Measurements from ENCODE around the gene GPR17.

GPR17 gene

DNA sequence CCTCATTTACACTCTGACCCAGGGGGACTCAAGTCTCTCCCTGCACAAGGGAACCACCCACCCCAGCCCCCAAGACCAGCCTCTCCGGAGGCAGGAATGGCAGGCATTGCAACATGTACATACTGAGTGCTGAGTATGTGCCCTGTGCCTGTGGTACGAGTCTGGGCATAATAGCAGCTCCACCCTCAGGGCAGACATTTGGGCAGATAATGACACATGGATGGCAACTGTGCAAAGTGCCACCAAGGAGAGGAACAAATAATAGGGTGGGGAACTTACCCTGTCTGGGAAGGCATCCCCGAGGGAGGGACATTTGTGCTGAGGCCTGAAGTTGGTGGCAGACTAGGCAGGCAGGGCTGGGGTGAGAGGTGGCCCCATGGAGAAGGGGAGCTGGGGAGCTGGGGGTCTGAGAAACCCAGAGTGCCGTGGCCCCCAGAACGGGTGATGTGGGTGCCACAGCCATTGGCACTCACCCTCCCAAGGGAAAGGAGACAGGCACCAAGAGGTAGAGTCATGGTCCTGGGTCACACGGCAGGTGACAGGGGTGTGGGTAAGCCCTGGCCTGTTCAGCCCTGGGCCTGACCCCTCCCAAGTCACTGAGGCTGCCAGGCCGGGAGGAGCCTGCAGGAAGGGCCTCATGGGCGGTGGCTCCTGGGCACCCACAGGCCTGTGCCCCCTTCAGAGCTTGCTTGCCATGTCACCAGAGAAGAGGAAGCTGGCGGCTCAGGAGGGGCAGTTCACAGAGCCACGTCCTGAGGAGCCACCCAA lies 15.7 kb upstream of the GPR17 start:
- no peak for DNase-seq (ENCODE audit: low read depth)

- no peak for DNase-seq (ENCODE audit: low read depth)
Measured at GRCh38 chr2:127630864-127631540, 15.0 kb upstream of the GPR17 start.

DNA sequence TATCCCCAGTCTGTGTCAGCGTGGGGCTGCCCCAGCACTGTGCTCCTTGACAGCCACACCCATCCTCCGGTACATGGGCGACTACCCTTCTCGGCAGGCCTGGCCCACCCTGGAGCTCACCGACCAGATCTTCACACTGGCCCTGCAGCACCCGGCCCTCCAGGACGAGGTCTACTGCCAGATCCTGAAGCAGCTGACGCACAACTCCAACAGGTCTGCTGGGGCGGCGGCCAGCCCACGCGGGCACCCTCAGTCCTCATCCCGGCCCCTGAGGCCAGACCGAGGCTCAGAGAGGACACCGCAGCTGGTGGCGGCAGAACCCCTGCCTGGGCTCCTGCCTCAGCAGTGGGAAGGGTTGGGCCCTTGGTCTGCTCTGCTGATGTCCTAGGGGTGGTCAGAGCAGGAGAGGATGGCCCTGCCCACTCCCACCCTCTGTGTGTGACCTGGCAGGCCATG lies 14.4 kb upstream of the GPR17 start:
- DNase-seq (ENCODE audit: low read depth): no peak

- no peak for DNase-seq (ENCODE audit: low read depth)
Measured at GRCh38 chr2:127631997-127632581, 13.9 kb upstream of the GPR17 start.

DNA sequence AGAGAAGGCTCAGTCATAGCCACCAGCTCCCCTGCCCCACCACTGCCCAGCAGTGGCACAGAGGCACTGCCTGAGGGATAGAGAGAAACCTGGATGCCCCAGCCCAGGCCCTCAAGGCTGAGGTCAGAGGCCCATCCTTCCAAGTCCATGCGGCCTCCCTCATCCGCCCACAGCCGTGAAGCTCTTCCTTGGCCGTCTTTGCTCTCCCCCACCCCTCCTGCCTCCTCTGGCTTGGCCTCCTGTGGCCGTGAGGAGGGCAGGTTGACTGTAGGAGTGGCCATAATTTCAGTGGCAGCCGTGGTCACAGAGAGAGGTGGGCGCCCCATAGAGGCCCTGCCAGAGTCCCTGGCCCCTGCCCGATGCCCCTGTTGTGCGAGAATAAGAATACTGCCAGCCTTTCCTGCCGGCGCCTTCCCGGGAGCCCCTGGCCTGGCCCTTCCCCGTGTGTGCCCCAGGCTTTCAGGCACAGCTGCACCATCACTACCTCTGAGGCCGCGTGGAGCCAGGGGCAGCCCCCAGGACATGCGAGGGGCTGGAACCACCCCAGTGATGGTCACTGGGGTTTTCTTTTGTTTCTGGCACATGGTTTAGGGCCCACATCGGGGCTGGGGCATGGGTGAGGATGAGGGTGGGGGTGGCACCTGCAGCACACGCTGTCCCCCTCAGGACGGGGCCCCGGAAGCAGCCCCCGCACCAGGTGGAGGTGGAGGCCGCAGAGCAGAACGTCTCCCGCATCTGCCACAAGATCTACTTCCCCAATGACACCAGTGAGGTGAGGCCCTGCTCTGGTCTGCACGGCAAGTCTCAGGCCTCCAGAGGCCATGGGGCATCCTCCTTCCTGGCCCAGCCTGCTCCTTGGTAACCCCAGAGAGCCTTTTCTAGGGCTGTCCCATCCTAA lies 13.1 kb upstream of the GPR17 start:
- no peak for DNase-seq (ENCODE audit: low read depth)

- DNase-seq (ENCODE audit: low read depth): no peak
Measured at GRCh38 chr2:127633556-127634065, 12.3 kb upstream of the GPR17 start.

- no peak for DNase-seq (ENCODE audit: low read depth)
Measured at GRCh38 chr2:127634066-127634617, 11.8 kb upstream of the GPR17 start.

- DNase-seq (ENCODE audit: low read depth): no peak
Measured at GRCh38 chr2:127634626-127635379, 11.2 kb upstream of the GPR17 start.

DNA sequence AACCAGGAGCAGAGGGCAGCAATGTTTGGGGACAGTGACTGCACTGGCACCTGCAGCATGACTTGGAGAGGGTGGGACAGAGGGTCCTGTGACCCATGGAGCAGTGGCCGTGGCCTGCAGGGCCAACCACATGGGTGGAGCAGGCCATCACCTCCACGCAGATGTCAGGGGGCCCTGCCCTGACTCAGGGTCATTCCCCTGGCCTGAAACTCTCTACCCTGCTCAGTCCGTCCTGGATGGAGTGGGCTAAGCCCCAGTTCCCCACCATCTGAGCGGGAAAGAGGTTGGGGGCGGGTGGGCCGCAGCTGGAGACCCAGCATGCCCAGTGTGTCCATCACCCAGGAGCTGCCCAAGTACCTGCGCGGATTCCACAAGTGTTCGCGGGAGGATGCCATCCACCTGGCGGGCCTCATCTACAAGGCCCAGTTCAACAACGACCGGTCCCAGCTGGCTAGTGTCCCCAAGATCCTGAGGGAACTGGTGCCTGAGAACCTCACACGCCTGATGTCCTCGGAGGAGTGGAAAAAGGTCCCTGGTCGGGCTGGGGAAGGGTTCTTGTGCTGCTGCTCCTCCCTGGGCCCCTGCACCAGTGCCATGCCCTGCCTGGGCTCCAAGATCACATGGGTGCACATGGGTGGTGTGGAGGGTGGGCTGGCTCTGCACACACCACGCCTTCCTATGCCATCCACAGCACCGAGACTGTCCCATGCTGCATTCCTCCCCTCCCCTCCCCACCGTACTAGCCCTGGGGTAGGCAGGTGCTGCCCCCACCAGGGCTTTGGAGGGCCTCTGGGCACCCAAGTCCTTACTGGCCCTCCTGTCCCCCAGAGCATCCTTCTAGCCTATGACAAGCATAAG lies 10.3 kb upstream of the GPR17 start:
- no peak for DNase-seq (ENCODE audit: low read depth)

DNA sequence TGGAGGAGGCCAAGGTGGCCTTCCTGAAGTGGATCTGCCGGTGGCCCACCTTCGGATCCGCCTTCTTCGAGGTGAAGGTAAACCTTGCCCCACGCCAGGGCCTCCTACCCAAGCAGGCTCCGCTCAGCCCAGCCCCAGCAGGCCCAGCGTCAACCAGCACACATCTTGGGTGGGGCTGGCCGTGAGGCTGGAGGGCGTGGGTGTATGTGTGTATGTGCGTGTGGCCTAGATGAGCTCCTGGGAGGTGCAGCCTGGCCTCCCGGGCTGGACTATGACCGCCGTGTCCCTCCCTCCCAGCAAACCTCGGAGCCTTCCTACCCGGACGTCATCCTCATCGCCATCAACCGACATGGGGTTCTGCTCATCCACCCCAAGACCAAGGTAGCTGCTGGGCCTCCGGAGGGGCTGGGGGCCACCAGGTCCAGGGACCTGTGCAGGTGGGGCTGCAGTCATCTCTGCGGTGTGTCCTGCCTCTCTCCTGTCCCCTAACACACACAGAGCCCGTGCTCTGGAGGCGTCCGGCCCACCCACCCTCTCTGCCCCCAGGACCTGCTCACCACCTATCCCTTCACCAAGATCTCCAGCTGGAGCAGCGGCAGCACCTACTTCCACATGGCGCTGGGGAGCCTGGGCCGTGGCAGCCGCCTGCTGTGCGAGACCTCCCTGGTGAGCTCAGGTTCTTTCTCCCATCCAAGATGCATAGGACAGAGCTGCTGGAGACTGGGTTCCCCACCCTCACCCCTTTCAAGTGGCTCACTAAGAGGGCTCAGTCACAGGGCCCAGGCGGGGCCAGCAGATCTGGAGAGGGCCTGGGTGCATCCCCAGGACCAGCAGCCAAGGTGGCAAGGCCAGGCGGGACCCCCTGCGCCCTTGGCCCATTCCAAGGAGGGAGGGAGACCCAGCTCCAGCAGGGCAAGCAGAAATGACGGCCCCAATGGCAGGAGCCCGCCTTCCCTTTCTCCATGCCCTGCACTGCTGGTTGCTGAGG lies 9.4 kb upstream of the GPR17 start:
- no peak for DNase-seq (ENCODE audit: low read depth)

DNA sequence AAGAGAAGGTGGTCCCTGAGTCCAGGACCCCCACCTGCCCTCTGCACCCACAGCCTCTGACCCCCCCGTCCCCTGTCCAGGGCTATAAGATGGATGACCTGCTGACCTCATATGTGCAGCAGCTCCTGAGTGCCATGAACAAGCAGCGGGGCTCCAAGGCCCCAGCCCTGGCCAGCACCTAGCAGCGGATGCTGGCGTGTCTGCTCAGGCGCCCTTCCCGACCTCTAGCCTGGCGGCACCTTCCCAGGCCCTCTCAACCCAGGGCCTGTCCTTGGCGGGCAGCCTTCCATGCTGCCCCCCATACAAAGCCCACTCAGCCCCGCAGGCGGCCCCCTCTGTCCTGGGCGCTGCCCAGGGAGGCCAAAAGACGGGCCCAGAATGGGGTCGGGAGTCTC lies 8.7 kb upstream of the GPR17 start:
- no peak for DNase-seq (ENCODE audit: low read depth)

- DNase-seq (ENCODE audit: low read depth): no peak
Measured at GRCh38 chr2:127637725-127638252, 8.2 kb upstream of the GPR17 start.

- no peak for DNase-seq (ENCODE audit: low read depth)
Measured at GRCh38 chr2:127638361-127639110, 7.4 kb upstream of the GPR17 start.

DNA sequence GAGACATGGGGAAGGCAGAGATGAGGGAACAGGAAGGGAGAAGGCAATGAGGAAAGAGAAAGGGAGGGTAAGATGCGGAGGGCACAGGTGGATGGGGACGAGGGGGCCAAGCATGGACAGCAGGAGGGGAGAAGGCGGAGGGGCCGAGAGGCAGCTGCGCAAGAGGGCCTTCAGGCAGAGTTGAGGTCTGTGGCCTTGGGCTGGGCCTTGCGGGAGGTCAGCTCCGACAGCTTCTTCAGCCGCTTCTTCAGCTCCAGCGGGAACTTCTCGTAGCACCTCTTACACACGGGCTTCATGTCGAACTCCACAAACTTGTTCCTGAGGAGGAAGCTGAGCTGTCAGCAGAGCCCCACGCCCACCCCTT lies 6.9 kb upstream of the GPR17 start:
- DNase-seq (ENCODE audit: low read depth): no peak

- no peak for DNase-seq (ENCODE audit: low read depth)
Measured at GRCh38 chr2:127640082-127641072, 5.6 kb upstream of the GPR17 start.

DNA sequence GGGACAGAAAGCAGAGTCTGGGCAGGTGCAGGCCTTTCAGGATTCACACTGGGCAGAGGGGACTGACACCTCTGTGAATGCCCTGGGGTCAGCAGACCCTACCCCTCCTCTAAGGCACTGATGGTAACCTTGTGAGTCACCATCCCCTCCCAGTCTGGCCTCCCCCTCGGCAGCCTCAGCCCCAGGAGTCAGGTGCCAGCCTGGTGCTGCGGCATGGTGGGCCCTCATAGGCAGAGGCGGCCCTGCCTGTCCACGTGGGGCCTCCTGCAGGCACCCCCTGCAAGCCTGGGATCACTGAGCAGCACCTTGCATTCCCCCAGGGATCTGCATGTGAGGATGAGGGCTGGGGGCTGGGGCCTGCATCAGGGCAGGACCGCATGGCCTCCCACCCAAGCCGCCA lies 4.8 kb upstream of the GPR17 start:
- no peak for DNase-seq (ENCODE audit: low read depth)
